OCI-LY1 (cell line): Measurements from ENCODE around the gene ATP9B.

Experiments used
- EZH2 ChIP-seq: fragments of 200-600 bp; sonication (generic), shearing (Covaris generic); IDR thresholded peaks from 2 replicates; pipeline ENCODE4 v1.8.0; 2017; ENCODE audit warnings: borderline replicate concordance, mixed run types, mild to moderate bottlenecking, antibody characterized with exemption, low read length, moderate library complexity, mixed read lengths
- TF ChIP-seq, protein P1 (sequence below): fragments of 200-600 bp; sonication (generic), shearing (Covaris generic); IDR thresholded peaks from 2 replicates; pipeline ENCODE4 v1.5.1; 2017; ENCODE audit warnings: mild to moderate bottlenecking, antibody characterized with exemption, low read length, moderate library complexity, mixed read lengths

DNA sequence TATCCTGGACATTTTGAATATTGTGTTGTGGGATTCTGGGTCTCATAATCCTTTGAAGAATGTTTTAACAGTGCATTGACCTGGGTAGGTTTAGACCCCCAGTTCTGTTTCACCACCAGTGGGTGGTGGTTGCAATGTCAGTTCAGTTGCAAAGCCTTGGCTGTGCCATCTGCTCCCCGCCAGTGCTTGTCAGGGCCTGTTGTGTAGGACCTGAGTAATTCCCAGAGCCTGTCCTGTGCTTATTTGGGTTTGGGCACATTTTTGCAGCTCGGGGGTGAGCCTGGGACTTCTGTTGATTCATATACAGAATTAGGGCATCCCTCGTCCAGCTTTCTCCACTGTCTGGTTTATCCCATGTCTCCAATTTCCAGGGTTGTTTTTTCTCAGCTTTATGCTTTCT lies 24.8 kb downstream of the ATP9B start:
- TF ChIP-seq, protein P1, sequence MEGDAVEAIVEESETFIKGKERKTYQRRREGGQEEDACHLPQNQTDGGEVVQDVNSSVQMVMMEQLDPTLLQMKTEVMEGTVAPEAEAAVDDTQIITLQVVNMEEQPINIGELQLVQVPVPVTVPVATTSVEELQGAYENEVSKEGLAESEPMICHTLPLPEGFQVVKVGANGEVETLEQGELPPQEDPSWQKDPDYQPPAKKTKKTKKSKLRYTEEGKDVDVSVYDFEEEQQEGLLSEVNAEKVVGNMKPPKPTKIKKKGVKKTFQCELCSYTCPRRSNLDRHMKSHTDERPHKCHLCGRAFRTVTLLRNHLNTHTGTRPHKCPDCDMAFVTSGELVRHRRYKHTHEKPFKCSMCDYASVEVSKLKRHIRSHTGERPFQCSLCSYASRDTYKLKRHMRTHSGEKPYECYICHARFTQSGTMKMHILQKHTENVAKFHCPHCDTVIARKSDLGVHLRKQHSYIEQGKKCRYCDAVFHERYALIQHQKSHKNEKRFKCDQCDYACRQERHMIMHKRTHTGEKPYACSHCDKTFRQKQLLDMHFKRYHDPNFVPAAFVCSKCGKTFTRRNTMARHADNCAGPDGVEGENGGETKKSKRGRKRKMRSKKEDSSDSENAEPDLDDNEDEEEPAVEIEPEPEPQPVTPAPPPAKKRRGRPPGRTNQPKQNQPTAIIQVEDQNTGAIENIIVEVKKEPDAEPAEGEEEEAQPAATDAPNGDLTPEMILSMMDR = no peak
- no peak for TF ChIP-seq EZH2
